Activated T-cell treated with anti-CD3 and anti-CD28 coated beads, Interleukin-2, amount 50 U/mL, for 4 hours (primary cell): ENCODE results near the gene ARHGEF40. TPM values are rescaled to one million over a fixed set of nuclear protein-coding genes. Genes with fewer than 3 reads are reported as not detected.
A peak's percentile ranks its signal among the peaks of the same experiment; 100 is the strongest.
"Not testable (repeated sequence)": the region's sequence is repeated elsewhere in the genome, so short reads cannot be mapped to it uniquely, and the experiment has no call there.

Source experiments
- ATAC-seq, 2 donors: fragments of 200-7000 bp; cut with Tn5 transposase; one replicate each; pipeline ENCODE4 v1.10.0; 2021
- DNase-seq: peaks from one replicate; pipeline ENCODE4 v3.0.0-alpha.2; 2020
- H3K27me3 Mint-ChIP-seq: one replicate; pipeline ENCODE4 v1.8.0; 2021; ENCODE audit warnings: low read depth, mixed read lengths
- H3K36me3 Mint-ChIP-seq: one replicate; pipeline ENCODE4 v1.8.0; 2022; ENCODE audit warnings: mixed read lengths; ENCODE audit not compliant: insufficient read depth
- H3K4me1 Mint-ChIP-seq: one replicate; pipeline ENCODE4 v1.8.0; 2021; ENCODE audit warnings: low read depth, mixed read lengths
- H3K4me3 Mint-ChIP-seq: one replicate; pipeline ENCODE4 v1.8.0; 2021; ENCODE audit warnings: mild to moderate bottlenecking, moderate library complexity, mixed read lengths
- H3K9me3 Mint-ChIP-seq: one replicate; pipeline ENCODE4 v1.8.0; 2021; ENCODE audit warnings: mixed read lengths
- total RNA-seq, 3 donors: library from RNA; stranded (reverse); gene quantifications; one replicate each; pipeline ENCODE4 v1.2.1, GENCODE V29; 2021

The ARHGEF40 gene
- total RNA-seq, 3 donors from 2014 or later = 0.11 to 0.35 (median 0.23) TPM

GRCh38 chr14:21033133-21033698, 36.9 kb upstream of the ARHGEF40 start:
- no peaks in the 10 kb centered on the region for H3K9me3 Mint-ChIP-seq
- H3K4me1 Mint-ChIP-seq = no peaks in the 10 kb centered on the region
- H3K27me3 Mint-ChIP-seq = peaks cover 2% of the 10 kb centered on the region
- H3K36me3 Mint-ChIP-seq = no peaks in the 10 kb centered on the region
- ATAC-seq (no peak), DNase-seq (no peak)
- H3K4me3 Mint-ChIP-seq = no peak overlapping the region

- ATAC-seq = no peak
- Mint-ChIP-seq H3K4me3 (no peak within 1 kb of the TSS), H3K9me3 (no peaks in the 10 kb centered on the region), H3K27me3 (peaks cover 2% of the 10 kb centered on the region), H3K36me3 (no peaks in the 10 kb centered on the region), H3K4me1 (no peaks in the 10 kb centered on the region)
- DNase-seq = no peak
These were observed 35.4 kb upstream of the ARHGEF40 start, which contains the start of gene RNASE13 for GRCh38 chr14:21034707-21035106. Gene RNASE13 (minus strand): TSS chr14:21034807. CDS start chr14:21034288, 519 bp downstream.

- Mint-ChIP-seq H3K27me3 (peaks cover 2% of the 10 kb centered on the region), H3K9me3 (no peaks in the 10 kb centered on the region), H3K36me3 (no peaks in the 10 kb centered on the region), H3K4me1 (no peaks in the 10 kb centered on the region), H3K4me3 (no peak overlapping the region)
- DNase-seq (no peak), ATAC-seq (no peak)
These were observed 33.4 kb upstream of the ARHGEF40 start for GRCh38 chr14:21036751-21037150.

GRCh38 chr14:21037156-21037555, 32.9 kb upstream of the ARHGEF40 start:
- Mint-ChIP-seq H3K4me1 (no peaks in the 10 kb centered on the region), H3K9me3 (no peaks in the 10 kb centered on the region), H3K4me3 (no peak overlapping the region), H3K27me3 (peaks cover 2% of the 10 kb centered on the region), H3K36me3 (no peaks in the 10 kb centered on the region)
- DNase-seq = no peak
- ATAC-seq = no peak

- H3K9me3 Mint-ChIP-seq = no peaks in the 10 kb centered on the region
- no peaks in the 10 kb centered on the region for H3K36me3 Mint-ChIP-seq
- DNase-seq (no peak), ATAC-seq (no peak)
- H3K4me1 Mint-ChIP-seq = peaks cover 2% of the 10 kb centered on the region
- peaks cover 3% of the 10 kb centered on the region for H3K27me3 Mint-ChIP-seq
- no peak overlapping the region for H3K4me3 Mint-ChIP-seq
These were observed 31.4 kb upstream of the ARHGEF40 start for GRCh38 chr14:21038441-21039422.

- ATAC-seq (peak; percentile 56 to 59), DNase-seq (no peak)
- H3K9me3 Mint-ChIP-seq = no peaks in the 10 kb centered on the region
- peaks cover 9% of the 10 kb centered on the region for H3K4me1 Mint-ChIP-seq
- peaks cover 3% of the 10 kb centered on the region for H3K27me3 Mint-ChIP-seq
- no peaks in the 10 kb centered on the region for H3K36me3 Mint-ChIP-seq
- no peak overlapping the region for H3K4me3 Mint-ChIP-seq
These were observed 30.3 kb upstream of the ARHGEF40 start for GRCh38 chr14:21039585-21040369.

GRCh38 chr14:21040370-21040925, 29.7 kb upstream of the ARHGEF40 start:
- no peaks in the 10 kb centered on the region for H3K9me3 Mint-ChIP-seq
- DNase-seq (no peak), ATAC-seq (no peak)
- peaks cover 5% of the 10 kb centered on the region for H3K27me3 Mint-ChIP-seq
- H3K4me1 Mint-ChIP-seq = peaks cover 12% of the 10 kb centered on the region
- H3K4me3 Mint-ChIP-seq = no peak overlapping the region
- H3K36me3 Mint-ChIP-seq = no peaks in the 10 kb centered on the region

- not testable (repeated sequence) for H3K27me3 Mint-ChIP-seq, DNase-seq, ATAC-seq, H3K36me3 Mint-ChIP-seq, H3K9me3 Mint-ChIP-seq, H3K4me3 Mint-ChIP-seq
- H3K4me1 Mint-ChIP-seq = peaks cover 12% of the 10 kb centered on the region
These were observed 29.2 kb upstream of the ARHGEF40 start for GRCh38 chr14:21040941-21041340.

- H3K36me3 Mint-ChIP-seq = no peaks in the 10 kb centered on the region
These were observed 28.2 kb upstream of the ARHGEF40 start, which contains the start of gene RNASE7 for GRCh38 chr14:21041676-21042433. Gene RNASE7 (plus strand): TSS chr14:21042362. CDS start chr14:21042993, 631 bp downstream.

GRCh38 chr14:21042918-21043317, 27.2 kb upstream of the ARHGEF40 start:
- Mint-ChIP-seq H3K36me3 (no peaks in the 10 kb centered on the region), H3K9me3 (no peaks in the 10 kb centered on the region), H3K4me1 (peaks cover 12% of the 10 kb centered on the region), H3K4me3 (no peak overlapping the region), H3K27me3 (peaks cover 5% of the 10 kb centered on the region)
- ATAC-seq = no peak
- DNase-seq = no peak

More at GRCh38 chr14:21041676-21042433, 28.2 kb upstream of the ARHGEF40 start, which contains the start of gene RNASE7:
- no peak for DNase-seq
- Mint-ChIP-seq H3K27me3 (peaks cover 5% of the 10 kb centered on the region), H3K9me3 (no peaks in the 10 kb centered on the region), H3K4me1 (peaks cover 12% of the 10 kb centered on the region), H3K4me3 (no peak within 1 kb of the TSS)
- ATAC-seq = no peak

GRCh38 chr14:21043387-21043973, 26.6 kb upstream of the ARHGEF40 start:
- DNase-seq = no peak
- no peak overlapping the region for H3K4me3 Mint-ChIP-seq
- no peaks in the 10 kb centered on the region for H3K36me3 Mint-ChIP-seq
- ATAC-seq = no peak
- no peaks in the 10 kb centered on the region for H3K9me3 Mint-ChIP-seq
- peaks cover 12% of the 10 kb centered on the region for H3K4me1 Mint-ChIP-seq
- H3K27me3 Mint-ChIP-seq = peaks cover 7% of the 10 kb centered on the region

GRCh38 chr14:21043974-21044618, 26.0 kb upstream of the ARHGEF40 start:
- Mint-ChIP-seq H3K27me3 (peaks cover 9% of the 10 kb centered on the region), H3K4me1 (peaks cover 12% of the 10 kb centered on the region), H3K9me3 (no peaks in the 10 kb centered on the region), H3K36me3 (no peaks in the 10 kb centered on the region), H3K4me3 (no peak overlapping the region)
- no peak for ATAC-seq
- no peak for DNase-seq

GRCh38 chr14:21047378-21047781, 22.7 kb upstream of the ARHGEF40 start:
- Mint-ChIP-seq H3K27me3 (peaks cover 13% of the 10 kb centered on the region), H3K4me1 (peaks cover 12% of the 10 kb centered on the region), H3K36me3 (no peaks in the 10 kb centered on the region), H3K4me3 (no peak overlapping the region), H3K9me3 (no peaks in the 10 kb centered on the region)
- ATAC-seq (no peak), DNase-seq (no peak)
